Neural crest cell (in vitro differentiated cells): Measurements from ENCODE around the gene RPN1. TPM values are rescaled to one million over a fixed set of nuclear protein-coding genes. Genes with fewer than 3 reads are reported as not detected.
A peak's percentile ranks its signal among the peaks of the same experiment; 100 is the strongest.
"Not testable (repeated sequence)": the region's sequence is repeated elsewhere in the genome, so short reads cannot be mapped to it uniquely, and the experiment has no call there.

Experiments used
- DNase-seq: peaks from one replicate; pipeline ENCODE4 v3.0.0; 2021; ENCODE audit warnings: low read depth, mixed read lengths, low spot score
- H3K27ac Mint-ChIP-seq: one replicate; pipeline ENCODE4 v1.8.0; 2021; ENCODE audit warnings: mild to moderate bottlenecking, mixed read lengths; ENCODE audit not compliant: unreplicated experiment
- H3K27me3 Mint-ChIP-seq: 2 replicates; pipeline ENCODE4 v1.8.0; 2021; ENCODE audit warnings: low read depth, mild to moderate bottlenecking, mixed read lengths
- H3K36me3 Mint-ChIP-seq: 2 replicates; pipeline ENCODE4 v1.8.0; 2021; ENCODE audit warnings: low read depth, mild to moderate bottlenecking, mixed read lengths
- H3K4me1 Mint-ChIP-seq: 2 replicates; pipeline ENCODE4 v1.8.0; 2021; ENCODE audit warnings: mixed read lengths
- H3K4me3 Mint-ChIP-seq: one replicate; pipeline ENCODE4 v1.8.0; 2021; ENCODE audit warnings: mild to moderate bottlenecking, mixed read lengths
- H3K9me3 Mint-ChIP-seq: 2 replicates; pipeline ENCODE4 v1.8.0; 2021; ENCODE audit warnings: mixed read lengths
- total RNA-seq: library from RNA; stranded (reverse); gene quantifications from 2 replicates; pipeline ENCODE4 v1.2.1, GENCODE V29; 2021
- TF ChIP-seq, protein P1 (sequence below): fragments of 200-600 bp; sonication (generic); conservative IDR thresholded peaks from 2 replicates; pipeline ENCODE4 v1.5.0; 2021; ENCODE audit warnings: antibody characterized with exemption, mild to moderate bottlenecking

The RPN1 gene
- total RNA-seq, 1 donor from 2014 or later = 166 TPM

GRCh38 chr3:128655531-128655930, 4.9 kb upstream of the RPN1 start:
- no peaks in the 10 kb centered on the region for H3K4me1 Mint-ChIP-seq
- no peaks in the 10 kb centered on the region for H3K36me3 Mint-ChIP-seq
- DNase-seq = no peak
- no peak overlapping the region for H3K27ac Mint-ChIP-seq
- no peaks in the 10 kb centered on the region for H3K27me3 Mint-ChIP-seq
- peak overlapping the region; percentile 52 for H3K4me3 Mint-ChIP-seq
- no peaks in the 10 kb centered on the region for H3K9me3 Mint-ChIP-seq
- TF ChIP-seq, protein P1, sequence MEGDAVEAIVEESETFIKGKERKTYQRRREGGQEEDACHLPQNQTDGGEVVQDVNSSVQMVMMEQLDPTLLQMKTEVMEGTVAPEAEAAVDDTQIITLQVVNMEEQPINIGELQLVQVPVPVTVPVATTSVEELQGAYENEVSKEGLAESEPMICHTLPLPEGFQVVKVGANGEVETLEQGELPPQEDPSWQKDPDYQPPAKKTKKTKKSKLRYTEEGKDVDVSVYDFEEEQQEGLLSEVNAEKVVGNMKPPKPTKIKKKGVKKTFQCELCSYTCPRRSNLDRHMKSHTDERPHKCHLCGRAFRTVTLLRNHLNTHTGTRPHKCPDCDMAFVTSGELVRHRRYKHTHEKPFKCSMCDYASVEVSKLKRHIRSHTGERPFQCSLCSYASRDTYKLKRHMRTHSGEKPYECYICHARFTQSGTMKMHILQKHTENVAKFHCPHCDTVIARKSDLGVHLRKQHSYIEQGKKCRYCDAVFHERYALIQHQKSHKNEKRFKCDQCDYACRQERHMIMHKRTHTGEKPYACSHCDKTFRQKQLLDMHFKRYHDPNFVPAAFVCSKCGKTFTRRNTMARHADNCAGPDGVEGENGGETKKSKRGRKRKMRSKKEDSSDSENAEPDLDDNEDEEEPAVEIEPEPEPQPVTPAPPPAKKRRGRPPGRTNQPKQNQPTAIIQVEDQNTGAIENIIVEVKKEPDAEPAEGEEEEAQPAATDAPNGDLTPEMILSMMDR = no peak

- not testable (repeated sequence) for H3K36me3 Mint-ChIP-seq, H3K27me3 Mint-ChIP-seq, H3K9me3 Mint-ChIP-seq, H3K4me1 Mint-ChIP-seq, DNase-seq, H3K27ac Mint-ChIP-seq
- peak overlapping the region; percentile 50 for H3K4me3 Mint-ChIP-seq
These were observed 3.6 kb upstream of the RPN1 start for GRCh38 chr3:128653993-128654805.

DNA sequence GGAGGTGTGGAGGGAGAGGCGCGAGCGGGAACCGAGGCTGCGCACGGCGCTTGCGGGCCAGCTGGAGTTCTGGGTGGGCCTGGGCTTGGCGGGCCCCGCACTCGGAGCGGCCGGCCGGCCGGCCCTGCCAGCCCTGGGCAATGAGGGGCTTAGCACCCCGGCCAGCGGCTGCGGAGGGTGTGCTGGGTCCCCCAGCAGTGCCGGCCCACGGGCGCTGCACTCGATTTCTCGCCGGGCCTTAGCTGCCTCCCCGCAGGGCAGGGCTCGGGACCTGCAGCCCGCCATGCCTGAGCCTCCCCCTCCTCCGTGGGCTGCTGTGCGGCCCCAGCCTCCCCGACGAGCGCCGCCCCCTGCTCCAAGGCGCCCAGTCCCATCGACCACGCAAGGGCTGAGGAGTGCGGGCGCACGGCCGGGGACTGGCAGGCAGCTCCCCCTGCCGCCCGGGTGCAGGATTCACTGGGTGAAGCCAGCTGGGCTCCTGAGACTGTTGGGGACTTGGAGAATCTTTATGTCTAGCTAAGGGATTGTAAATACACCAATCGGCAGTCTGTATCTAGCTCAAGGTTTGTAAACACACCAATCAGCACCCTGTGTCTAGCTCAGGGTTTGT, 2.9 kb upstream of the RPN1 start:
- not testable (repeated sequence) for H3K27me3 Mint-ChIP-seq, H3K27ac Mint-ChIP-seq, H3K36me3 Mint-ChIP-seq, DNase-seq, H3K9me3 Mint-ChIP-seq
- H3K4me1 Mint-ChIP-seq = peaks cover 13% of the 10 kb centered on the region
- peak overlapping the region; percentile 50 for H3K4me3 Mint-ChIP-seq

DNA sequence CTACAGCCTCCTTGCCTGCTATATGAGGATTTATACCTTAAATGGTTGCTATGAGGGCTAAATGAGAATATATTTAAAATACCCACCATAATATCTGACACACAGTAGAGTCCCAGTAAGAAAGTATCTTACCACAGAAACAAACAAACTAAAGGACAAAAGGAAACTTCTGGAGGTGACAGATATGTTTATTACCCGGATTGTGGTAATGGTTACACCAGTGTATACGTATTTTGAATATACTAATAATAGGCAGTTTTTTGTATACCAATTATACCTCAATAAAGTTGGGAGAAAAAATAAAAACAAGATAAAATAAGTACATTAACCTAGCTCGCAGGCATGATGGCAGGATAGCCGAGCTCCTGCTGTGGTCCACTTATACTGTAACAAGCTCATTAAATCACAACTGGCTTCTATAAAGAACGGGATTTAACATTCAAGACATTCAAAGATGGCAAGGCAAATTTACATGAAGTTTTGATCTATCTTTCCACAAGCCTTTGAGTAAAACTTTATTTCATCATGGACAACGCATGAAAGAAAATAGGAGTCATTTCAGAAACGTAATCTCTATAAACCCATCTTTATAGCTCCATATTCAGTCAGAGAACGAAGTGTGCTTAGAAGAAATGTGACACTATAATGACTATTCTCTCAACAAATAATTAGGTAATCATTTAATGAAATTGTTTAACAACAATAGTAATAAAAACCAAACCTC, 1.5 kb downstream of the RPN1 start:
- DNase-seq = no peak
- no peaks in the 10 kb centered on the region for H3K9me3 Mint-ChIP-seq
- H3K4me3 Mint-ChIP-seq = peak overlapping the region; percentile 90
- no peak overlapping the region for H3K27ac Mint-ChIP-seq
- TF ChIP-seq, protein P1 = no peak
- H3K36me3 Mint-ChIP-seq = peaks cover 1% of the 10 kb centered on the region
- peaks cover 15% of the 10 kb centered on the region for H3K4me1 Mint-ChIP-seq
- H3K27me3 Mint-ChIP-seq = no peaks in the 10 kb centered on the region

GRCh38 chr3:128648402-128648801, 2.2 kb downstream of the RPN1 start:
- H3K9me3 Mint-ChIP-seq = no peaks in the 10 kb centered on the region
- H3K36me3 Mint-ChIP-seq = peaks cover 4% of the 10 kb centered on the region
- TF ChIP-seq, protein P1 = no peak
- no peak for DNase-seq
- H3K27ac Mint-ChIP-seq = no peak overlapping the region
- peak overlapping the region; percentile 90 for H3K4me3 Mint-ChIP-seq
- H3K27me3 Mint-ChIP-seq = no peaks in the 10 kb centered on the region
- H3K4me1 Mint-ChIP-seq = peaks cover 15% of the 10 kb centered on the region

- TF ChIP-seq, protein P1 = no peak
- H3K36me3 Mint-ChIP-seq = peaks cover 4% of the 10 kb centered on the region
- no peak overlapping the region for H3K27ac Mint-ChIP-seq
- peak overlapping the region; percentile 65 for H3K4me3 Mint-ChIP-seq
- H3K9me3 Mint-ChIP-seq = no peaks in the 10 kb centered on the region
- H3K4me1 Mint-ChIP-seq = peaks cover 15% of the 10 kb centered on the region
- DNase-seq = no peak
- H3K27me3 Mint-ChIP-seq = no peaks in the 10 kb centered on the region
These were observed 3.3 kb downstream of the RPN1 start for GRCh38 chr3:128647307-128647706.
